GM12878 (cell line): Measurements from ENCODE around the gene SORL1. TPM values are rescaled to one million over a fixed set of nuclear protein-coding genes. Genes with fewer than 3 reads are reported as not detected.

ENCODE experiments used
- ASH2L ChIP-seq: fragments of 300-600, 200-600 bp; sonication (generic); IDR thresholded peaks from 2 replicates; pipeline ENCODE4 v1.6.1; 2017; ENCODE audit warnings: low read depth, mild to moderate bottlenecking, borderline replicate concordance
- BCLAF1 ChIP-seq: fragments of 450-650 bp; IDR thresholded peaks from 2 replicates; pipeline ENCODE4 v1.6.1; 2017; ENCODE audit warnings: antibody characterized with exemption, mild to moderate bottlenecking, moderate library complexity
- BHLHE40 ChIP-seq, 2 experiments: fragments of 450-650 bp in 1 of 2; IDR thresholded peaks; 2 replicates each; pipeline ENCODE4 v1.6.1; 2011 to 2017; ENCODE audit warnings: low read depth in 2 of 2, borderline replicate concordance in 1 of 2, improper control_type of control experiment in 1 of 2, low read length in 1 of 2, mild to moderate bottlenecking in 1 of 2
- CBX3 ChIP-seq: fragments of 200-600 bp; sonication (generic); IDR thresholded peaks from 2 replicates; pipeline ENCODE4 v1.6.1; 2016; ENCODE audit warnings: low read depth, borderline replicate concordance
- CHD4 ChIP-seq: fragments of 200-600 bp; sonication (generic); IDR thresholded peaks from 2 replicates; pipeline ENCODE4 v1.6.1; 2016; ENCODE audit warnings: mild to moderate bottlenecking
- CREB1 ChIP-seq: IDR thresholded peaks from 2 replicates; pipeline ENCODE4 v1.6.1; 2012; ENCODE audit warnings: low read depth, mild to moderate bottlenecking, inconsistent platforms
- EGR1 ChIP-seq, 2 experiments: IDR thresholded peaks; 1 replicate in 1 of 2; 2 replicates in 1 of 2; pipeline ENCODE4 v1.6.1; 2011 to 2012; ENCODE audit warnings: low read depth in 2 of 2, low read length in 2 of 2, borderline replicate concordance in 1 of 2, mild to moderate bottlenecking in 1 of 2, moderate library complexity in 1 of 2
- IRF3 ChIP-seq: fragments of 450-650 bp; IDR thresholded peaks from 2 replicates; pipeline ENCODE4 v1.6.1; 2014; ENCODE audit warnings: mild to moderate bottlenecking
- JUNB ChIP-seq: IDR thresholded peaks from 2 replicates; pipeline ENCODE4 v1.6.1; 2016; ENCODE audit warnings: antibody characterized with exemption, mild to moderate bottlenecking
- MEF2A ChIP-seq: IDR thresholded peaks from 2 replicates; pipeline ENCODE4 v1.6.1; 2011; ENCODE audit warnings: low read depth, mild to moderate bottlenecking, low read length, moderate library complexity; ENCODE audit not compliant: insufficient read depth
- NFXL1 ChIP-seq: fragments of 450-650 bp; IDR thresholded peaks from 2 replicates; pipeline ENCODE4 v1.6.1; 2017; ENCODE audit warnings: antibody characterized with exemption, mild to moderate bottlenecking, borderline replicate concordance
- PAX8 ChIP-seq: fragments of 450-650 bp; IDR thresholded peaks from 2 replicates; pipeline ENCODE4 v1.6.1; 2017; ENCODE audit warnings: mild to moderate bottlenecking, moderate library complexity
- POU2F2 ChIP-seq: IDR thresholded peaks from 3 replicates; pipeline ENCODE4 v1.6.1; 2011; ENCODE audit warnings: low read depth, mild to moderate bottlenecking, low read length, borderline replicate concordance
- RFX5 ChIP-seq: IDR thresholded peaks from 2 replicates; pipeline ENCODE4 v1.6.1; 2011; ENCODE audit warnings: low read depth, low read length, improper control_type of control experiment
- SP1 ChIP-seq: IDR thresholded peaks from one replicate; pipeline ENCODE4 v1.6.1; 2011; ENCODE audit warnings: low read depth, low read length
- WRNIP1 ChIP-seq: IDR thresholded peaks from 2 replicates; pipeline ENCODE4 v1.6.1; 2011; ENCODE audit warnings: low read depth, low read length, improper control_type of control experiment, borderline replicate concordance
- YY1 ChIP-seq: IDR thresholded peaks from 2 replicates; pipeline ENCODE4 v1.6.1; 2011; ENCODE audit warnings: low read depth, mild to moderate bottlenecking, low read length
- ZBTB11 ChIP-seq: fragments of 450-650 bp; formaldehyde crosslinking; IDR thresholded peaks from 2 replicates; pipeline ENCODE4 v1.5.0; 2022; ENCODE audit warnings: mild to moderate bottlenecking, missing genetic modification characterization
- ZBTB40 ChIP-seq: fragments of 450-650 bp; IDR thresholded peaks from 2 replicates; pipeline ENCODE4 v1.6.1; 2016; ENCODE audit warnings: mild to moderate bottlenecking, moderate library complexity, borderline replicate concordance
- ZNF24 ChIP-seq: fragments of 450-650 bp; IDR thresholded peaks from 2 replicates; pipeline ENCODE4 v1.6.1; 2017; ENCODE audit warnings: antibody characterized with exemption, mild to moderate bottlenecking
- polyA plus RNA-seq, 11 experiments: library from polyadenylated mRNA; depleted of rRNA in 4 of 11; unstranded in 6 of 11; stranded (reverse) in 5 of 11; fragments of >200 nt; fragmentation: Nextera tagmentation in 4 of 11; fragmentation: Illumina TruSeq in 1 of 11; extraction: Ambion mirVana in 4 of 11; extraction: Trizol in 1 of 11; gene quantifications; 1 replicate in 1 of 11; 2 replicates in 10 of 11; pipeline versions ENCODE4 v1.2.1 to v1.2.3, GENCODE V29; 2011 to 2016; ENCODE audit warnings: inconsistent platforms in 2 of 11, missing spikeins in 2 of 11, low read depth in 1 of 11
- total RNA-seq, 4 experiments: library from RNA; depleted of rRNA in 3 of 4; stranded (reverse); fragments of >200 nt in 3 of 4; fragmentation: Illumina TruSeq in 1 of 4; extraction: Trizol in 1 of 4; gene quantifications; 2 replicates each; pipeline versions ENCODE4 v1.2.1 to v1.2.3, GENCODE V29; 2013 to 2021

The SORL1 gene
- total and polyA plus RNA-seq, 10 of the 15 experiments (the other 5 are each of a cell fraction or from before 2014, with no cell fraction given): 20.2 to 107 (median 59.9) TPM

GRCh38 chr11:121538054-121538453 lies 85.9 kb downstream of the SORL1 start (continued):
- TF ChIP-seq CHD4 (no peak), SP1 (no peak), ASH2L (no peak), RFX5 (no peak), NFXL1 (no peak), PAX8 (no peak), EGR1 (IDR thresholded peaks at IDR 0.05; ENCODE audit: borderline replicate concordance in 1 of 2, low read depth in 2 of 2, low read length in 2 of 2) (no peak), POU2F2 (peak; percentile 92), CREB1 (0 out of 2 replicates have a peak, but pooled peaks have one; percentile 19), BCLAF1 (no peak), MEF2A (peak; percentile 96), CBX3 (no peak), ZBTB40 (no peak), JUNB (peak; percentile 78), ZNF24 (no peak), BHLHE40 (IDR thresholded peaks at IDR 0.05; ENCODE audit: borderline replicate concordance in 1 of 2, low read depth in 2 of 2, low read length in 1 of 2) (peak; percentile 75 to 91), YY1 (no peak; the same call in 1 of the 2 replicates), ZBTB11 (no peak), IRF3 (no peak), WRNIP1 (no peak)
